HL-60 (cell line): ENCODE results near the gene ATP10B.

Experiments
- DNase-seq, 2 experiments: peaks; one replicate each; pipeline ENCODE4 v3.0.0-alpha.2; 2010 to 2020; ENCODE audit warnings: low read depth in 1 of 2, low spot score in 1 of 2
- H3K27ac ChIP-seq: fragments of 250-450 bp; sonication (Bioruptor Pico); replicated peaks from 2 replicates; pipeline ENCODE4 v1.5.1; 2020; ENCODE audit warnings: mild to moderate bottlenecking, moderate library complexity
- H3K27me3 ChIP-seq: fragments of 250-450 bp; sonication (Bioruptor Pico); 2 replicates; pipeline ENCODE4 v1.5.1; 2021; ENCODE audit warnings: mild to moderate bottlenecking, moderate library complexity; ENCODE audit not compliant: insufficient read depth, poor library complexity, severe bottlenecking
- H3K4me3 ChIP-seq: replicated peaks from 2 replicates; pipeline ENCODE4 v1.5.1; 2011; ENCODE audit warnings: mild to moderate bottlenecking, control low read depth, low read length; ENCODE audit not compliant: insufficient read depth
- GABPA ChIP-seq: IDR thresholded peaks from 2 replicates; pipeline ENCODE4 v1.6.1; 2012; ENCODE audit warnings: low read depth
- POLR2AphosphoS5 ChIP-seq: IDR thresholded peaks from 2 replicates; pipeline ENCODE4 v1.6.1; 2012; ENCODE audit warnings: low read depth
- SPI1 ChIP-seq: IDR thresholded peaks from 2 replicates; pipeline ENCODE4 v1.6.1; 2012; ENCODE audit warnings: low read depth, mild to moderate bottlenecking, borderline replicate concordance
- TF ChIP-seq, protein P1 (sequence below): IDR thresholded peaks from 2 replicates; pipeline ENCODE4 v1.6.1; 2012; ENCODE audit warnings: low read depth; ENCODE audit not compliant: insufficient replicate concordance
- TF ChIP-seq, protein P2 (sequence below): IDR thresholded peaks from one replicate; pipeline ENCODE4 v1.5.1; 2011; ENCODE audit warnings: low read length, control low read depth, inconsistent platforms; ENCODE audit not compliant: insufficient read depth

The ATP10B gene

DNA sequence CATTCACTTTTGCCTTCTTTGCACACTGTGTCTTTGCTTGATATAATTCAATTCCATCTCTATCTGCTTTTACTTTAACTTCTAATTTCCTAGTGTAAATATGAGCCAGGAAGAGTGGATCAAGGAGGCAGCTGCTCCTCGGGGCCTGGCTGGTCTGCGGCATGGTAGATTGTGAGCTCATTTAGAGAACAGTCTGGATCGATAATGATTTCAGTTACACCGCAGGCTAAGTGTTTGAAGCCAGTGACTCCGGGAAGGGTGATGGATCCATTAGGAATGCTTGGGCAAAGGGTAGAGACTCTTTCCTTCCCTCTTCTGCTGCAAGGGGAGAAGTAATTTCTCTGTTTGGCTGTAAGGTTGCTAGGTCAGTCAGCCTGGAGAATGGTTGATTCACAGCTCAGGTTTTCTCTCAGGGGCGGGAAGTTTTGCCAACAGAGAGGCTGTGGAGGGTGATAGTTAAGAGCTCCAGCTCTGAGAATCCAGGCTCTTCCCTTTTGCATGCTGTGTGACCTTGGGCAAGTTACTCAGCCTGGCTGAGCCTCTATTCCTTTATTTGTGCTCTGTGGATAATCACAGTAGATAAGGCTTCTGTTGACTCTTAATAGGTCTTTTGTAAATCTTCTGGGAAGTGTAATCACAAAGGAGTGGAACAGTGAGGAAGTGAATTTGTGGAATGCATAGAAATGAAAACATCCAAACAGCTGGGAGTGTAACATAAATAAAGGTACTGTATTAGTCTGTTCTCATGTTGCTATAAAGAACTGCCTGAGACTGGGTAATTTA, 331.2 kb downstream of the ATP10B start:
- H3K4me3 ChIP-seq, result no peak overlapping the region
- no peak for DNase-seq
- no peak overlapping the region for H3K27ac ChIP-seq
- TF ChIP-seq POLR2AphosphoS5, result no peak
- no peak for TF ChIP-seq GABPA
- TF ChIP-seq, protein P1, sequence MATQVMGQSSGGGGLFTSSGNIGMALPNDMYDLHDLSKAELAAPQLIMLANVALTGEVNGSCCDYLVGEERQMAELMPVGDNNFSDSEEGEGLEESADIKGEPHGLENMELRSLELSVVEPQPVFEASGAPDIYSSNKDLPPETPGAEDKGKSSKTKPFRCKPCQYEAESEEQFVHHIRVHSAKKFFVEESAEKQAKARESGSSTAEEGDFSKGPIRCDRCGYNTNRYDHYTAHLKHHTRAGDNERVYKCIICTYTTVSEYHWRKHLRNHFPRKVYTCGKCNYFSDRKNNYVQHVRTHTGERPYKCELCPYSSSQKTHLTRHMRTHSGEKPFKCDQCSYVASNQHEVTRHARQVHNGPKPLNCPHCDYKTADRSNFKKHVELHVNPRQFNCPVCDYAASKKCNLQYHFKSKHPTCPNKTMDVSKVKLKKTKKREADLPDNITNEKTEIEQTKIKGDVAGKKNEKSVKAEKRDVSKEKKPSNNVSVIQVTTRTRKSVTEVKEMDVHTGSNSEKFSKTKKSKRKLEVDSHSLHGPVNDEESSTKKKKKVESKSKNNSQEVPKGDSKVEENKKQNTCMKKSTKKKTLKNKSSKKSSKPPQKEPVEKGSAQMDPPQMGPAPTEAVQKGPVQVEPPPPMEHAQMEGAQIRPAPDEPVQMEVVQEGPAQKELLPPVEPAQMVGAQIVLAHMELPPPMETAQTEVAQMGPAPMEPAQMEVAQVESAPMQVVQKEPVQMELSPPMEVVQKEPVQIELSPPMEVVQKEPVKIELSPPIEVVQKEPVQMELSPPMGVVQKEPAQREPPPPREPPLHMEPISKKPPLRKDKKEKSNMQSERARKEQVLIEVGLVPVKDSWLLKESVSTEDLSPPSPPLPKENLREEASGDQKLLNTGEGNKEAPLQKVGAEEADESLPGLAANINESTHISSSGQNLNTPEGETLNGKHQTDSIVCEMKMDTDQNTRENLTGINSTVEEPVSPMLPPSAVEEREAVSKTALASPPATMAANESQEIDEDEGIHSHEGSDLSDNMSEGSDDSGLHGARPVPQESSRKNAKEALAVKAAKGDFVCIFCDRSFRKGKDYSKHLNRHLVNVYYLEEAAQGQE, result no peak
- H3K27me3 ChIP-seq, result peaks cover 2% of the 10 kb centered on the region

DNA sequence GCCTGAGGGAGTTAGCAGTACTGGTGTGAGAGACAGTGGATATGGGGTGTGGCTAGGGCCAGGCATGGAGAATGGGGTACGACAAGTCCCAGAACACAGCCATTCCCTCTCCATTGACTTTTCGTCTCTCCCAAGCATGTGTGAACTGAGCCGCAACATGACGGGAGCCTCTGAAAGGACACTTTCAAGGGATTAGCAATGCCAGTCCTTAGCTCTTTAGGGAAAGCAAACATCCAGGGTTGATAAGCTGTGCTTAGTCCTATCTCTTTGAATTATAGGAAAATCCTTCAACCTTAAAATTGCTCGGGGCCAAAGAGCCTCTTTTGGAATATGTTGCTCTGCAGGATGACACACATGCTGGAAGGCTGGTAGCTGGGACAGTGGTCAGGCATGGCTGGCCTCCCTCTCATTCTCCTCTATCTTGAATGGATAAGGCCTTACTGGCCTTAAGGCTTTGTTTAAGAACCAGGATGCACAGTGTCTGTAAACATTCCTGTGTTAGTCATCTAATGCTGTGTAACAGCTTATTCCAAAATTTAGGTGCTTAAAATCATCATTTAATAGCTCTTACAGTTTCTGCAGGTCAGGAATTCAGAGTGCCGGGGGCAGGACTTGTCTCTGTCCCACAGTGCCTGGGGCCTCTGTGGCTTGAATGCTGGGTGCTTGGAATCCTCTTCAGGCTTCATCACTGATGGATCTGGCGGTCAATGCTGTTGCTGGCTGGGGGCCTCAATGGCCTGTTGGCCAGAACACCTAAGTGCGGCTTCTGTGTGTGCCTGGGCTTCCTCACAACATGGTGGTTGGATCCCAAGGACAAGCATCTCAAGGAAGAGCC, 335.1 kb downstream of the ATP10B start:
- no peak for DNase-seq
- TF ChIP-seq, protein P2, sequence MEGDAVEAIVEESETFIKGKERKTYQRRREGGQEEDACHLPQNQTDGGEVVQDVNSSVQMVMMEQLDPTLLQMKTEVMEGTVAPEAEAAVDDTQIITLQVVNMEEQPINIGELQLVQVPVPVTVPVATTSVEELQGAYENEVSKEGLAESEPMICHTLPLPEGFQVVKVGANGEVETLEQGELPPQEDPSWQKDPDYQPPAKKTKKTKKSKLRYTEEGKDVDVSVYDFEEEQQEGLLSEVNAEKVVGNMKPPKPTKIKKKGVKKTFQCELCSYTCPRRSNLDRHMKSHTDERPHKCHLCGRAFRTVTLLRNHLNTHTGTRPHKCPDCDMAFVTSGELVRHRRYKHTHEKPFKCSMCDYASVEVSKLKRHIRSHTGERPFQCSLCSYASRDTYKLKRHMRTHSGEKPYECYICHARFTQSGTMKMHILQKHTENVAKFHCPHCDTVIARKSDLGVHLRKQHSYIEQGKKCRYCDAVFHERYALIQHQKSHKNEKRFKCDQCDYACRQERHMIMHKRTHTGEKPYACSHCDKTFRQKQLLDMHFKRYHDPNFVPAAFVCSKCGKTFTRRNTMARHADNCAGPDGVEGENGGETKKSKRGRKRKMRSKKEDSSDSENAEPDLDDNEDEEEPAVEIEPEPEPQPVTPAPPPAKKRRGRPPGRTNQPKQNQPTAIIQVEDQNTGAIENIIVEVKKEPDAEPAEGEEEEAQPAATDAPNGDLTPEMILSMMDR, result no peak
- no peak for TF ChIP-seq GABPA
- Histone ChIP-seq H3K27me3 (no peaks in the 10 kb centered on the region), H3K27ac (no peak overlapping the region), H3K4me3 (no peak overlapping the region)

DNA sequence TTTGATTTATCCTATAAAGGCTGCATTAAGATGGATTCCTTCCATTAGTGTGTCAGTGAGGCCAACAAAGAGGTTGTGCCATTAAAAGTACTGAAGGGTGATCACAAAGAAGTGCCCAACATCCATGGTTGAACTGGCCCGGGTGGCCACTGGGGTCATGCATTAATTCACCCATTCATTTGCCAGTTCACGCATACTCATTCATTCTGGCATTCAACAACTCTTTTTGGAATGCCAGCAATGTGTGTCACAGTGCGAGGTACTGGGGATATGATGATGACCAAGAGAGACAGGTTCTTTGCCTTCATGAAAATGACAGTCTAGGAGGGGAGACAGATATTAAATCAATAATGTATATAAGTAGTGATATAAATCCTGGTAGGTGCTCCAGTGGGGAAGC, 337.1 kb downstream of the ATP10B start:
- H3K27me3 ChIP-seq, result no peaks in the 10 kb centered on the region
- no peak overlapping the region for H3K27ac ChIP-seq
- TF ChIP-seq, protein P1, result no peak
- no peak for TF ChIP-seq GABPA
- TF ChIP-seq, protein P2, result no peak
- no peak for TF ChIP-seq SPI1

DNA sequence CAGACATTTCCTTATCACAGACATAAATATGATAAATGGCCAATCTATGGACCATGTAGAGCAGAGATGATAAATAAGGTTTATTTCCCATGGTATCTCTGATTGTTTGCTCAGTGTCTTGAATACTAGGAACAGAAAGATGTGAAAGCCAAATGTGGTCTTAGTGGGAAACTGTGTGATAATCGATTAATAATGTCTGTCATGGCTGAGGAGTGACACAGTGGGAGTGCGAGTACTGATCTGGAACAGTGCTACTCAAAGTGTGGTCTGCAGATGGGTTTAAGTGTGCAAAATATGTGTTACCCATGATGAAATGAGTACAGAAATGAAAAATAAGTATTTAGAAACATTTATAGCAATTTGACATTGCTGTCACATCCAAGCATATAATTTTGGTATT, 337.8 kb downstream of the ATP10B start:
- no peak overlapping the region for H3K27ac ChIP-seq
- DNase-seq, result no peak
- no peak for TF ChIP-seq SPI1
- no peak for TF ChIP-seq GABPA
- TF ChIP-seq, protein P2, result no peak
- TF ChIP-seq POLR2AphosphoS5, result no peak
- TF ChIP-seq, protein P1, result no peak
- H3K27me3 ChIP-seq, result no peaks in the 10 kb centered on the region
- H3K4me3 ChIP-seq, result no peak overlapping the region

More for the DNA sequence above, 337.1 kb downstream of the ATP10B start:
- H3K4me3 ChIP-seq, result no peak overlapping the region
- DNase-seq, result no peak
